ENCODE data around the gene FUT2. TPM values are rescaled to one million over a fixed set of nuclear protein-coding genes. Genes with fewer than 3 reads are reported as not detected.

FUT2 gene
- total and polyA plus RNA-seq, 2 of the 13 experiments (the other 11 are each of a cell fraction or from before 2014, with no cell fraction given), result 0.07 TPM; not detected in 1

DNA sequence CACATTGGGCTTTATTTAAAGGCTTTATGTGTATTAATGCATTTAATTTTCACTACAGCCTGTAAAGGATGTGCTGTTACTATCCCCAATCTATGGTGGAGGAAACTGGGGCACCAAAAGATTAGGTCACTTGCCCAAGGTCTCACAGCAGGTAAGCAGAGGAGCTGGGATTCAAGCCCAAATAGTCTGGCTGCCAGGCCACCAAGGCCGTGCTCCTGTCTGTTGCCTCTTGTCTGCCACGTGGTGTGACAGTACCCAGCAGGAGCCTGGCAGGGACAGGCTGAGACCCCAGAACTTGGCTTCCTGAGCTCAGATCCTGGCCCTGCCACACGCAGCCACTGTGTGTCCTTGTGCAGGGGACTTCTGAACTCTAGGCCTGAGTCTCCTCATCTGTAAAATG is 27.4 kb upstream of the FUT2 start:
- ChIA-PET CTCF (ENCODE audit: low intra/inter-chr PET ratio, low total read pairs) (no interaction called here), POLR2A (no interaction called here)
- Histone ChIP-seq H4K20me1 (ENCODE audit: insufficient read depth, low read length) (no peaks in the 10 kb centered on the region), H3K79me2 (ENCODE audit: insufficient read depth, low read length) (no peaks in the 10 kb centered on the region), H3K4me3 (replicated peaks in 1 of 3; ENCODE audit: insufficient read depth in 1 of 3, low read depth in 2 of 3, low read length in 3 of 3) (no peak overlapping the region), H3K9me3 (ENCODE audit: low read length) (no peaks in the 10 kb centered on the region), H3K4me1 (ENCODE audit: insufficient read depth, low read length) (peaks cover 10% of the 10 kb centered on the region), H3K27me3 (ENCODE audit: control insufficient read depth in 1 of 2, insufficient read depth in 2 of 2, low read length in 2 of 2) (peaks cover 0 to 14% of the 10 kb centered on the region in 2 experiments; a peak in 3 of 5 replicates), H3K27ac (ENCODE audit: extremely low read length, insufficient read depth, low read length) (no peak overlapping the region), H2AFZ (ENCODE audit: low read length) (no peak overlapping the region), H3K9ac (ENCODE audit: insufficient read depth, low read depth, low read length) (no peak overlapping the region), H3K4me2 (ENCODE audit: low read depth, low read length) (no peak overlapping the region), H3K36me3 (replicated peaks in 1 of 2; ENCODE audit: control insufficient read depth in 1 of 2, insufficient read depth in 2 of 2, low read length in 2 of 2) (no peaks in the 10 kb centered on the region)
- no TSS peak for BruUV-seq (replicated peaks)
- no peak for ATAC-seq
- intact Hi-C loops (cut with micrococcal nuclease; ENCODE audit: unreplicated experiment) (no loop called here), in situ Hi-C loops (cut with HindIII; ENCODE audit: extremely low pct_ligation_motif_present, low pct_unique_long_range_greater_than_20kb) (no loop called here)
- FAIRE-seq, result no peak
- DNase-seq (ENCODE audit: low spot score), result no peak
- no CpG with 5 or more reads among the region's 3 CpGs for WGBS (ENCODE audit: low lambda C conversion rate)
- TF ChIP-seq CHD2 (IDR thresholded peaks at IDR 0.05; ENCODE audit: low read depth, low read length) (no peak), HDAC6 (IDR thresholded peaks at IDR 0.05; ENCODE audit: low read depth, low read length) (no peak), ZNF891 (CRISPR knock-in tag; IDR thresholded peaks at IDR 0.05) (no peak), SRSF1 (optimal IDR thresholded peaks at IDR 0.05; ENCODE audit: low read depth, low read length) (no peak), ZNF569 (CRISPR knock-in tag; IDR thresholded peaks at IDR 0.05; ENCODE audit: borderline replicate concordance) (no peak)
- TF ChIP-seq, protein P1, sequence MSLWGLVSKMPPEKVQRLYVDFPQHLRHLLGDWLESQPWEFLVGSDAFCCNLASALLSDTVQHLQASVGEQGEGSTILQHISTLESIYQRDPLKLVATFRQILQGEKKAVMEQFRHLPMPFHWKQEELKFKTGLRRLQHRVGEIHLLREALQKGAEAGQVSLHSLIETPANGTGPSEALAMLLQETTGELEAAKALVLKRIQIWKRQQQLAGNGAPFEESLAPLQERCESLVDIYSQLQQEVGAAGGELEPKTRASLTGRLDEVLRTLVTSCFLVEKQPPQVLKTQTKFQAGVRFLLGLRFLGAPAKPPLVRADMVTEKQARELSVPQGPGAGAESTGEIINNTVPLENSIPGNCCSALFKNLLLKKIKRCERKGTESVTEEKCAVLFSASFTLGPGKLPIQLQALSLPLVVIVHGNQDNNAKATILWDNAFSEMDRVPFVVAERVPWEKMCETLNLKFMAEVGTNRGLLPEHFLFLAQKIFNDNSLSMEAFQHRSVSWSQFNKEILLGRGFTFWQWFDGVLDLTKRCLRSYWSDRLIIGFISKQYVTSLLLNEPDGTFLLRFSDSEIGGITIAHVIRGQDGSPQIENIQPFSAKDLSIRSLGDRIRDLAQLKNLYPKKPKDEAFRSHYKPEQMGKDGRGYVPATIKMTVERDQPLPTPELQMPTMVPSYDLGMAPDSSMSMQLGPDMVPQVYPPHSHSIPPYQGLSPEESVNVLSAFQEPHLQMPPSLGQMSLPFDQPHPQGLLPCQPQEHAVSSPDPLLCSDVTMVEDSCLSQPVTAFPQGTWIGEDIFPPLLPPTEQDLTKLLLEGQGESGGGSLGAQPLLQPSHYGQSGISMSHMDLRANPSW (CRISPR knock-in tag; IDR thresholded peaks at IDR 0.05; ENCODE audit: borderline replicate concordance), result no peak
- TF ChIP-seq, protein P2, sequence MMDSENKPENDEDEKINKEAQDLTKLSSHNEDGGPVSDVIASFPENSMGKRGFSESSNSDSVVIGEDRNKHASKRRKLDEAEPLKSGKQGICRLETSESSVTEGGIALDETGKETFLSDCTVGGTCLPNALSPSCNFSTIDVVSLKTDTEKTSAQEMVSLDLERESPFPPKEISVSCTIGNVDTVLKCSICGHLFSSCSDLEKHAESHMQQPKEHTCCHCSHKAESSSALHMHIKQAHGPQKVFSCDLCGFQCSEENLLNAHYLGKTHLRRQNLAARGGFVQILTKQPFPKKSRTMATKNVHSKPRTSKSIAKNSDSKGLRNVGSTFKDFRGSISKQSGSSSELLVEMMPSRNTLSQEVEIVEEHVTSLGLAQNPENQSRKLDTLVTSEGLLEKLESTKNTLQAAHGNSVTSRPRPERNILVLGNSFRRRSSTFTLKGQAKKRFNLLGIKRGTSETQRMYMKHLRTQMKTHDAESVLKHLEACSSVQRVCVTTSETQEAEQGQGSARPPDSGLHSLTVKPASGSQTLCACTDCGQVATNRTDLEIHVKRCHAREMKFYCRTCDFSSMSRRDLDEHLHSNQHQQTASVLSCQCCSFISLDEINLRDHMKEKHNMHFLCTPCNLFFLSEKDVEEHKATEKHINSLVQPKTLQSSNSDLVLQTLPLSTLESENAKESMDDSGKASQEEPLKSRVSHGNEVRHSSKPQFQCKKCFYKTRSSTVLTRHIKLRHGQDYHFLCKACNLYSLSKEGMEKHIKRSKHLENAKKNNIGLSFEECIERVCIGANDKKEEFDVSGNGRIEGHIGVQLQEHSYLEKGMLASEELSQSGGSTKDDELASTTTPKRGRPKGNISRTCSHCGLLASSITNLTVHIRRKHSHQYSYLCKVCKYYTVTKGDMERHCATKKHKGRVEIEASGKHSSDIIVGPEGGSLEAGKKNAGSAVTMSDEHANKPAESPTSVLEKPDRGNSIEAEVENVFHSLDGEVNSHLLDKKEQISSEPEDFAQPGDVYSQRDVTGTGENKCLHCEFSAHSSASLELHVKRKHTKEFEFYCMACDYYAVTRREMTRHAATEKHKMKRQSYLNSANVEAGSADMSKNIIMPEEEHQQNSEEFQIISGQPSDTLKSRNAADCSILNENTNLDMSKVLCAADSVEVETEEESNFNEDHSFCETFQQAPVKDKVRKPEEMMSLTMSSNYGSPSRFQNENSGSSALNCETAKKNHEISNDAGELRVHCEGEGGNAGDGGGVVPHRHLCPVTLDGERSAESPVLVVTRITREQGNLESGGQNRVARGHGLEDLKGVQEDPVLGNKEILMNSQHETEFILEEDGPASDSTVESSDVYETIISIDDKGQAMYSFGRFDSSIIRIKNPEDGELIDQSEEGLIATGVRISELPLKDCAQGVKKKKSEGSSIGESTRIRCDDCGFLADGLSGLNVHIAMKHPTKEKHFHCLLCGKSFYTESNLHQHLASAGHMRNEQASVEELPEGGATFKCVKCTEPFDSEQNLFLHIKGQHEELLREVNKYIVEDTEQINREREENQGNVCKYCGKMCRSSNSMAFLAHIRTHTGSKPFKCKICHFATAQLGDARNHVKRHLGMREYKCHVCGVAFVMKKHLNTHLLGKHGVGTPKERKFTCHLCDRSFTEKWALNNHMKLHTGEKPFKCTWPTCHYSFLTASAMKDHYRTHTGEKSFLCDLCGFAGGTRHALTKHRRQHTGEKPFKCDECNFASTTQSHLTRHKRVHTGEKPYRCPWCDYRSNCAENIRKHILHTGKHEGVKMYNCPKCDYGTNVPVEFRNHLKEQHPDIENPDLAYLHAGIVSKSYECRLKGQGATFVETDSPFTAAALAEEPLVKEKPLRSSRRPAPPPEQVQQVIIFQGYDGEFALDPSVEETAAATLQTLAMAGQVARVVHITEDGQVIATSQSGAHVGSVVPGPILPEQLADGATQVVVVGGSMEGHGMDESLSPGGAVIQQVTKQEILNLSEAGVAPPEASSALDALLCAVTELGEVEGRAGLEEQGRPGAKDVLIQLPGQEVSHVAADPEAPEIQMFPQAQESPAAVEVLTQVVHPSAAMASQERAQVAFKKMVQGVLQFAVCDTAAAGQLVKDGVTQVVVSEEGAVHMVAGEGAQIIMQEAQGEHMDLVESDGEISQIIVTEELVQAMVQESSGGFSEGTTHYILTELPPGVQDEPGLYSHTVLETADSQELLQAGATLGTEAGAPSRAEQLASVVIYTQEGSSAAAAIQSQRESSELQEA (CRISPR knock-in tag; IDR thresholded peaks at IDR 0.05; ENCODE audit: not compliant biosample characterization), result no peak
- TF ChIP-seq, protein P3, sequence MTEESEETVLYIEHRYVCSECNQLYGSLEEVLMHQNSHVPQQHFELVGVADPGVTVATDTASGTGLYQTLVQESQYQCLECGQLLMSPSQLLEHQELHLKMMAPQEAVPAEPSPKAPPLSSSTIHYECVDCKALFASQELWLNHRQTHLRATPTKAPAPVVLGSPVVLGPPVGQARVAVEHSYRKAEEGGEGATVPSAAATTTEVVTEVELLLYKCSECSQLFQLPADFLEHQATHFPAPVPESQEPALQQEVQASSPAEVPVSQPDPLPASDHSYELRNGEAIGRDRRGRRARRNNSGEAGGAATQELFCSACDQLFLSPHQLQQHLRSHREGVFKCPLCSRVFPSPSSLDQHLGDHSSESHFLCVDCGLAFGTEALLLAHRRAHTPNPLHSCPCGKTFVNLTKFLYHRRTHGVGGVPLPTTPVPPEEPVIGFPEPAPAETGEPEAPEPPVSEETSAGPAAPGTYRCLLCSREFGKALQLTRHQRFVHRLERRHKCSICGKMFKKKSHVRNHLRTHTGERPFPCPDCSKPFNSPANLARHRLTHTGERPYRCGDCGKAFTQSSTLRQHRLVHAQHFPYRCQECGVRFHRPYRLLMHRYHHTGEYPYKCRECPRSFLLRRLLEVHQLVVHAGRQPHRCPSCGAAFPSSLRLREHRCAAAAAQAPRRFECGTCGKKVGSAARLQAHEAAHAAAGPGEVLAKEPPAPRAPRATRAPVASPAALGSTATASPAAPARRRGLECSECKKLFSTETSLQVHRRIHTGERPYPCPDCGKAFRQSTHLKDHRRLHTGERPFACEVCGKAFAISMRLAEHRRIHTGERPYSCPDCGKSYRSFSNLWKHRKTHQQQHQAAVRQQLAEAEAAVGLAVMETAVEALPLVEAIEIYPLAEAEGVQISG (CRISPR knock-in tag; IDR thresholded peaks at IDR 0.05), result no peak
- TF ChIP-seq, protein P4, sequence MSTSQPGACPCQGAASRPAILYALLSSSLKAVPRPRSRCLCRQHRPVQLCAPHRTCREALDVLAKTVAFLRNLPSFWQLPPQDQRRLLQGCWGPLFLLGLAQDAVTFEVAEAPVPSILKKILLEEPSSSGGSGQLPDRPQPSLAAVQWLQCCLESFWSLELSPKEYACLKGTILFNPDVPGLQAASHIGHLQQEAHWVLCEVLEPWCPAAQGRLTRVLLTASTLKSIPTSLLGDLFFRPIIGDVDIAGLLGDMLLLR (CRISPR knock-in tag; IDR thresholded peaks at IDR 0.05), result no peak
